Activated naive CD8-positive, alpha-beta T cell treated with anti-CD3 and anti-CD28 coated beads for 36 hours (primary cell): ENCODE results near the gene TEX51. TPM values are rescaled to one million over a fixed set of nuclear protein-coding genes. Genes with fewer than 3 reads are reported as not detected.

Source experiments
- DNase-seq: peaks from one replicate; pipeline ENCODE4 v3.0.0; 2021
- H3K27ac Mint-ChIP-seq: one replicate; pipeline ENCODE4 v1.8.0; 2022; ENCODE audit warnings: mild to moderate bottlenecking, moderate library complexity, mixed read lengths
- H3K27me3 Mint-ChIP-seq: one replicate; pipeline ENCODE4 v1.8.0; 2022; ENCODE audit warnings: mild to moderate bottlenecking, mixed read lengths
- H3K36me3 Mint-ChIP-seq: one replicate; pipeline ENCODE4 v1.8.0; 2021; ENCODE audit warnings: mild to moderate bottlenecking, mixed read lengths
- H3K4me1 Mint-ChIP-seq: one replicate; pipeline ENCODE4 v1.8.0; 2021; ENCODE audit warnings: mixed read lengths
- H3K4me3 Mint-ChIP-seq: one replicate; pipeline ENCODE4 v1.8.0; 2022; ENCODE audit warnings: mild to moderate bottlenecking, moderate library complexity, mixed read lengths
- H3K9me3 Mint-ChIP-seq: one replicate; pipeline ENCODE4 v1.8.0; 2022; ENCODE audit warnings: mixed read lengths
- total RNA-seq, 2 experiments: library from RNA; stranded (reverse); gene quantifications; one replicate each; pipeline ENCODE4 v1.2.3, GENCODE V29; 2021

Gene TEX51
- total RNA-seq, 2 experiments from 2014 or later = not detected

GRCh38 chr2:126910637-126911036, 11.9 kb downstream of the TEX51 start:
- no peaks in the 10 kb centered on the region for H3K27me3 Mint-ChIP-seq
- H3K36me3 Mint-ChIP-seq = no peaks in the 10 kb centered on the region
- H3K9me3 Mint-ChIP-seq = no peaks in the 10 kb centered on the region

GRCh38 chr2:126911111-126911796, 12.6 kb downstream of the TEX51 start:
- Mint-ChIP-seq H3K4me1 (peaks cover 5% of the 10 kb centered on the region), H3K27me3 (no peaks in the 10 kb centered on the region), H3K4me3 (no peak overlapping the region), H3K36me3 (no peaks in the 10 kb centered on the region), H3K9me3 (no peaks in the 10 kb centered on the region), H3K27ac (no peak overlapping the region)
- no peak for DNase-seq

More at GRCh38 chr2:126910637-126911036, 11.9 kb downstream of the TEX51 start:
- no peak for DNase-seq
- Mint-ChIP-seq H3K4me1 (peaks cover 7% of the 10 kb centered on the region), H3K27ac (no peak overlapping the region), H3K4me3 (no peak overlapping the region)

GRCh38 chr2:126912201-126912600, 13.5 kb downstream of the TEX51 start:
- Mint-ChIP-seq H3K36me3 (no peaks in the 10 kb centered on the region), H3K27ac (no peak overlapping the region), H3K4me3 (no peak overlapping the region), H3K27me3 (no peaks in the 10 kb centered on the region), H3K4me1 (peaks cover 2% of the 10 kb centered on the region), H3K9me3 (no peaks in the 10 kb centered on the region)
- DNase-seq = no peak

GRCh38 chr2:126913329-126913728, 14.6 kb downstream of the TEX51 start:
- no peak for DNase-seq
- Mint-ChIP-seq H3K27ac (no peak overlapping the region), H3K4me3 (no peak overlapping the region), H3K4me1 (peaks cover 2% of the 10 kb centered on the region), H3K27me3 (no peaks in the 10 kb centered on the region), H3K36me3 (no peaks in the 10 kb centered on the region), H3K9me3 (no peaks in the 10 kb centered on the region)

GRCh38 chr2:126913881-126914615, 15.4 kb downstream of the TEX51 start:
- Mint-ChIP-seq H3K27me3 (no peaks in the 10 kb centered on the region), H3K27ac (no peak overlapping the region), H3K36me3 (no peaks in the 10 kb centered on the region), H3K4me1 (peaks cover 2% of the 10 kb centered on the region), H3K4me3 (no peak overlapping the region), H3K9me3 (no peaks in the 10 kb centered on the region)
- no peak for DNase-seq

GRCh38 chr2:126914811-126915500, 16.3 kb downstream of the TEX51 start:
- H3K27ac Mint-ChIP-seq = no peak overlapping the region
- H3K36me3 Mint-ChIP-seq = no peaks in the 10 kb centered on the region
- no peaks in the 10 kb centered on the region for H3K27me3 Mint-ChIP-seq
- H3K4me3 Mint-ChIP-seq = no peak overlapping the region
- H3K4me1 Mint-ChIP-seq = no peaks in the 10 kb centered on the region
- no peak for DNase-seq
- H3K9me3 Mint-ChIP-seq = no peaks in the 10 kb centered on the region

- no peak for DNase-seq
- no peaks in the 10 kb centered on the region for H3K9me3 Mint-ChIP-seq
Observed at GRCh38 chr2:126915903-126916302, 17.2 kb downstream of the TEX51 start.

GRCh38 chr2:126916744-126917143, 18.1 kb downstream of the TEX51 start:
- Mint-ChIP-seq H3K36me3 (no peaks in the 10 kb centered on the region), H3K27me3 (no peaks in the 10 kb centered on the region), H3K4me1 (no peaks in the 10 kb centered on the region), H3K4me3 (no peak overlapping the region), H3K27ac (no peak overlapping the region), H3K9me3 (no peaks in the 10 kb centered on the region)
- no peak for DNase-seq

More at GRCh38 chr2:126915903-126916302, 17.2 kb downstream of the TEX51 start:
- Mint-ChIP-seq H3K4me1 (no peaks in the 10 kb centered on the region), H3K27me3 (no peaks in the 10 kb centered on the region), H3K27ac (no peak overlapping the region), H3K36me3 (no peaks in the 10 kb centered on the region), H3K4me3 (no peak overlapping the region)

- Mint-ChIP-seq H3K9me3 (peaks cover 1% of the 10 kb centered on the region), H3K36me3 (no peaks in the 10 kb centered on the region), H3K27ac (no peak overlapping the region), H3K4me3 (no peak overlapping the region), H3K4me1 (no peaks in the 10 kb centered on the region), H3K27me3 (no peaks in the 10 kb centered on the region)
- DNase-seq = no peak
Observed at GRCh38 chr2:126921066-126921465, 22.4 kb downstream of the TEX51 start.

GRCh38 chr2:126930970-126931590, 32.4 kb downstream of the TEX51 start:
- Mint-ChIP-seq H3K4me1 (no peaks in the 10 kb centered on the region), H3K27me3 (no peaks in the 10 kb centered on the region), H3K36me3 (no peaks in the 10 kb centered on the region), H3K27ac (no peak overlapping the region), H3K4me3 (no peak overlapping the region), H3K9me3 (peaks cover 5% of the 10 kb centered on the region)
- no peak for DNase-seq

GRCh38 chr2:126932529-126932928, 33.8 kb downstream of the TEX51 start:
- no peak overlapping the region for H3K4me3 Mint-ChIP-seq
- H3K27ac Mint-ChIP-seq = no peak overlapping the region
- no peaks in the 10 kb centered on the region for H3K4me1 Mint-ChIP-seq
- DNase-seq = no peak
- H3K9me3 Mint-ChIP-seq = peaks cover 4% of the 10 kb centered on the region
- no peaks in the 10 kb centered on the region for H3K36me3 Mint-ChIP-seq
- H3K27me3 Mint-ChIP-seq = no peaks in the 10 kb centered on the region

- H3K9me3 Mint-ChIP-seq = peaks cover 4% of the 10 kb centered on the region
- no peaks in the 10 kb centered on the region for H3K27me3 Mint-ChIP-seq
Observed at GRCh38 chr2:126932966-126933710, 34.4 kb downstream of the TEX51 start.

GRCh38 chr2:126933711-126934091, 35.0 kb downstream of the TEX51 start:
- no peak overlapping the region for H3K27ac Mint-ChIP-seq
- DNase-seq = no peak
- H3K36me3 Mint-ChIP-seq = no peaks in the 10 kb centered on the region
- peaks cover 4% of the 10 kb centered on the region for H3K9me3 Mint-ChIP-seq
- H3K4me3 Mint-ChIP-seq = no peak overlapping the region
- no peaks in the 10 kb centered on the region for H3K27me3 Mint-ChIP-seq
- H3K4me1 Mint-ChIP-seq = no peaks in the 10 kb centered on the region

More at GRCh38 chr2:126932966-126933710, 34.4 kb downstream of the TEX51 start:
- Mint-ChIP-seq H3K36me3 (no peaks in the 10 kb centered on the region), H3K27ac (no peak overlapping the region), H3K4me3 (no peak overlapping the region), H3K4me1 (no peaks in the 10 kb centered on the region)
- DNase-seq = no peak

- Mint-ChIP-seq H3K4me1 (no peaks in the 10 kb centered on the region), H3K27me3 (no peaks in the 10 kb centered on the region), H3K36me3 (no peaks in the 10 kb centered on the region), H3K27ac (no peak overlapping the region), H3K9me3 (peaks cover 4% of the 10 kb centered on the region), H3K4me3 (no peak overlapping the region)
- no peak for DNase-seq
Observed at GRCh38 chr2:126934809-126935208, 36.1 kb downstream of the TEX51 start.
